GM12801 (cell line): ENCODE data around the gene HPSE2.

ENCODE experiments used
- TF ChIP-seq, protein P1 (sequence below): IDR thresholded peaks from one replicate; pipeline ENCODE4 v1.5.1; 2011; ENCODE audit warnings: control low read depth; ENCODE audit not compliant: insufficient read length; ENCODE audit errors: extremely low read depth

The HPSE2 gene

DNA sequence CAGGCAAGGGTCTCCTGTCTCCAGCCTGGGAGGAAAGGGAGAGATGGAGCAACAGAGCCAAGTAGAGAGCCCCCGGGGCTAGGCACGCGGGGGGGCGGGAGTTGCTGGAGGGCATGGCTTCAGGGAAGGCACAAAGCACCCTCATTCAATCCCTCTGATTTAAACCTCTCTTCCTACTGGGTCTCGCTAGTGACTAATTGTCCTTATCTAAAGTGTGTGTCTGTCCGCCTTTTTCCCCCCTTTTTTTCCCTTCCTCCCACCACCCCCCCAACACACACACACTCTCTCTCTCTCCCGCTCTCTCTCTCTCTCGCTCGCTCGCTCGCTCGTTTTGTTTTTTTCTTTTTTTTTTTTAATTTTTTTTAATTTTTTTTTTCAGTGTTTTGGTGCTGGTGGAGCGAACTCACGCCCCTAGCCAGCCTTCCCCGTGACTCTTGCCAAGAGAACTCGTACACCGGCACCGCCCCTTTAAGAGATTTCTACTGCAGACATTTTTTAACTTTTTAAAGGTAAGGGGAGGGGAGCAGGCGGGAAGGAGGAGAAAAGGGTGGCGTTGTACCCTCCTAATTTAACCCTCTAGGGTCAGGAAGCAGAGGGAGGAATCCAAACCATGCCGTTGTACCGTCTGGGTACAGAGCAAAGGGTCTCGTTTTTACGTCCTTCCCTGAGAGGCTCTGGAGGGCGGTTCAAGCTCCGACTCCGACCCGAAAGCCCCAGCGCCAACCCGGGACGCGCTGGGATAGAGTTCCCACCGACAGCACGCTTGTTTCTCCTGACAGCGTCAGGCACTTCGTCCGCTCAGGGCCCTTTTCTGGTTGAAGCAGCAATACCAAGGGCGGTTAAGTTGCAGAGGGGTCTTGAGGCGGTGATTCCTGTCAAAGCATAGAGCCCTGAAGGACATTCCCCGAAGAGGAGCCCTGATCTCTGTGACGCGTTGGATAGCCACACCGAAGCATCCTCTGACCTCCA lies at the start of gene HPSE2:
TSS of gene HPSE2 (minus strand) at position 195 of the 969 bp plus-strand sequence.
- TF ChIP-seq, protein P1, sequence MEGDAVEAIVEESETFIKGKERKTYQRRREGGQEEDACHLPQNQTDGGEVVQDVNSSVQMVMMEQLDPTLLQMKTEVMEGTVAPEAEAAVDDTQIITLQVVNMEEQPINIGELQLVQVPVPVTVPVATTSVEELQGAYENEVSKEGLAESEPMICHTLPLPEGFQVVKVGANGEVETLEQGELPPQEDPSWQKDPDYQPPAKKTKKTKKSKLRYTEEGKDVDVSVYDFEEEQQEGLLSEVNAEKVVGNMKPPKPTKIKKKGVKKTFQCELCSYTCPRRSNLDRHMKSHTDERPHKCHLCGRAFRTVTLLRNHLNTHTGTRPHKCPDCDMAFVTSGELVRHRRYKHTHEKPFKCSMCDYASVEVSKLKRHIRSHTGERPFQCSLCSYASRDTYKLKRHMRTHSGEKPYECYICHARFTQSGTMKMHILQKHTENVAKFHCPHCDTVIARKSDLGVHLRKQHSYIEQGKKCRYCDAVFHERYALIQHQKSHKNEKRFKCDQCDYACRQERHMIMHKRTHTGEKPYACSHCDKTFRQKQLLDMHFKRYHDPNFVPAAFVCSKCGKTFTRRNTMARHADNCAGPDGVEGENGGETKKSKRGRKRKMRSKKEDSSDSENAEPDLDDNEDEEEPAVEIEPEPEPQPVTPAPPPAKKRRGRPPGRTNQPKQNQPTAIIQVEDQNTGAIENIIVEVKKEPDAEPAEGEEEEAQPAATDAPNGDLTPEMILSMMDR = no peak

DNA sequence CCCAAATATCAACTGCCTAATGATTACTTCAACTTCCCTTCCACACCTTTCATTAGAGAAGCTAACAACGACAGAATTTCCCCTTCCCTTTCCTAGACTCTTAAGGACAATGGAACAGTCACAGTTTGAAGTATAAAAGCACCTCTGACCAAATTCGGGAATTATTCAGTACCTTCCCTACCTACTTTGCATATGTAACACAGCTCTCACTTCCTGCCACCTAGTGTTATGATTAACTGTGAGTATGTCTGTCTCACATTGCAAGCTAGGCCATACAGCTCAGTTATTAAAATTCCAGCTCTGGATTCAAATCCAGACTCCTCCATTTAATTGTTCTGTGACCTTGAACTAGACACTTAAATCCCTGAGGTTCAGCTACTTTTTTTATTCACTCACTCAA lies 44.8 kb upstream of the HPSE2 start:
- TF ChIP-seq, protein P1 = no peak

GRCh38 chr10:99279626-99280111 lies 44.0 kb upstream of the HPSE2 start:
- TF ChIP-seq, protein P1 = no peak

- TF ChIP-seq, protein P1 = no peak
Observed at GRCh38 chr10:99276848-99277486, 41.3 kb upstream of the HPSE2 start.

- TF ChIP-seq, protein P1 = no peak
Observed at GRCh38 chr10:99266383-99266782, 30.7 kb upstream of the HPSE2 start.

GRCh38 chr10:99248824-99249223 lies 13.2 kb upstream of the HPSE2 start:
- TF ChIP-seq, protein P1 = no peak

DNA sequence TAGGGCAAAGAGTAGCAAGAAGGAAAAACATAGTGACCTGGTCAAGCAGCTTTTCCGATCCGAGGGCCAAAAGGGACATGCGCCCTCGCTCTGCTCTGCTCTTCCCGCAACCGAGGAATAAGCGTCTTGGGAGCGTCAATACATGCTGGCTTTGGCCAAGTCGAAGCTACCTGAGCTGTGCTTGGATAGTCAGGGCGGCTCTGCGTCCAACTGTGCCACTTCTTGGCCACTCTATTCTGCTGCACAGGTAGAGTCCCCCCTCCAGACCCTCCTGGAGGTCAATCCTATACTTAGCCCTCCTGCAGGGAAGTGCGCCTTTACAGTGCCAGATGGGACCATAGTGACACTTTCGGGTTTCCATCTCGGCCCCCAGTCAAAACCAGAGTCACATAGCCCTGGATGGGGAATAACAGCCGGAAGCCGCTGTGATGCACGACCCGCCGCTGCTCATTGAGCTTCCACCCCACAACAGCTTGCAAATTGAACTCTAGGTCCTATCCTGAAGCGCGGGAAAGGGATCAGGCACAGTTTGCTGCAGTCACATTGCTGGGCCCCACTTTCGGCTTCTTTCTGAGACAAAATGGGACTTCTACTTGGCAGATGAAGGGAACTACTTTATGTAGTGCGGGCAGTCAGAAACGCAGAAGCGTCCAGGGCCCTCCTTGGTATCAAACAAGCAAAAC lies 1.1 kb upstream of the HPSE2 start:
- TF ChIP-seq, protein P1 = no peak
